ENCODE measurements around the gene CEP41. TPM values are rescaled to one million over a fixed set of nuclear protein-coding genes. Genes with fewer than 3 reads are reported as not detected.
A peak's percentile ranks its signal among the peaks of the same experiment; 100 is the strongest.

CEP41 gene
- total RNA-seq, 2 experiments from 2014 or later = 16.0 to 18.2 TPM

DNA sequence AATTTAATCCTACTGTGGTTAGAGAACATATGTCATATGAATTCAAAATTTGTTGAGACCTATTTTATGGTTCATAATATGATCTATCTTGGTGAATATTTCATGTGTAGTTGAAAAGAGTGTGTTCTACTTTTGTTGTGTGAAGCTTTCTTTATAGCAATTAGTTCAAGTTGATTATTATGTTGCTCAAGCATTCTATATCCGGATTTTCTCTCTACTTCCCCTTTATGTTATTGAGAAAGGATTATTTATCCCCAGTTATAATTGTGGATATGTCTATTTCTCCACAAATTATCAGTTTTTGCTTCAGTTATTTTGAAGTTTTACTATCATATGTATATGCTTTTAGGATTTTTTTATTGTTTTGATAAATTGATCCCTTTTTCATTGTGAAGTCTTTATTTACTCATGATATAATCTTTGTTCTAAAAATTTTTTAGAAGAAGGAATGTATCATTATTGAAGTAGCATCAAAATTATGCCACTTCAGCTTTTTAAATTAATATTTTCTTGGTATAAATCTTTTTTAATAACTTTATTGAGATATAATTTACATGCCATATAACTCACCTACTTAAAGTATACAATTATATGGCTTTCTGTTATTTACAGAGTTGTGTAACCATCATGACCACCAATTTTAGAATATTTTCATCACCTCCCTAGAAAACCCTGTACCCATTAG lies 39.0 kb upstream of the CEP41 start:
- H3K36me3 Mint-ChIP-seq (ENCODE audit: low read depth) = no peaks in the 10 kb centered on the region
- H3K4me1 Mint-ChIP-seq (ENCODE audit: low read depth) = no peaks in the 10 kb centered on the region
- H3K4me3 Mint-ChIP-seq = no peak overlapping the region
- intact Hi-C loops (cut with micrococcal nuclease) = no loop called here
- CTCF ChIA-PET = no interaction called here
- H3K27me3 Mint-ChIP-seq (ENCODE audit: low read depth) = no peaks in the 10 kb centered on the region
- DNase-seq = no peak
- no peaks in the 10 kb centered on the region for H3K9me3 Mint-ChIP-seq
- no peak overlapping the region for H3K27ac Mint-ChIP-seq

DNA sequence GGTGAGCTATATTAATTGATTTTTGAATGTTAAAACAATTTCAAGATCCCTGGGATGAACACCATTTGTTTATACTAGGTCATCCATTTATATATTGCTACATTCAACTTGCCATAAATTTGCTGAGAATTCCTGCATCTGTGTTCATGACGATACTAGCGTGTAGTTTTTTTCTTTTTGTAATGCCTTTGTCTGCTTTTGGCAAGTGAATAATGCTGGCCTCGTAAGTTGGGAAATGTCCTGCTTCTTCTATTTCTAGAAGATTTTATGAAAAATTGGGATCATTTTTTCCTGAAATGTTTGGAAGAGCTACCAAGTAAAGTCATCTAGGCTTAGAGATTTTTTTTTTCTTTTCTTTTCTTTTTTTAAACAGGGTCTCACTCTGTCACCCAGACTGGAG lies 38.2 kb upstream of the CEP41 start:
- CTCF ChIA-PET = no interaction called here
- Mint-ChIP-seq H3K27ac (no peak overlapping the region), H3K4me3 (no peak overlapping the region), H3K9me3 (no peaks in the 10 kb centered on the region), H3K36me3 (ENCODE audit: low read depth) (no peaks in the 10 kb centered on the region), H3K27me3 (ENCODE audit: low read depth) (no peaks in the 10 kb centered on the region), H3K4me1 (ENCODE audit: low read depth) (no peaks in the 10 kb centered on the region)
- intact Hi-C loops (cut with micrococcal nuclease) = no loop called here
- no peak for DNase-seq

DNA sequence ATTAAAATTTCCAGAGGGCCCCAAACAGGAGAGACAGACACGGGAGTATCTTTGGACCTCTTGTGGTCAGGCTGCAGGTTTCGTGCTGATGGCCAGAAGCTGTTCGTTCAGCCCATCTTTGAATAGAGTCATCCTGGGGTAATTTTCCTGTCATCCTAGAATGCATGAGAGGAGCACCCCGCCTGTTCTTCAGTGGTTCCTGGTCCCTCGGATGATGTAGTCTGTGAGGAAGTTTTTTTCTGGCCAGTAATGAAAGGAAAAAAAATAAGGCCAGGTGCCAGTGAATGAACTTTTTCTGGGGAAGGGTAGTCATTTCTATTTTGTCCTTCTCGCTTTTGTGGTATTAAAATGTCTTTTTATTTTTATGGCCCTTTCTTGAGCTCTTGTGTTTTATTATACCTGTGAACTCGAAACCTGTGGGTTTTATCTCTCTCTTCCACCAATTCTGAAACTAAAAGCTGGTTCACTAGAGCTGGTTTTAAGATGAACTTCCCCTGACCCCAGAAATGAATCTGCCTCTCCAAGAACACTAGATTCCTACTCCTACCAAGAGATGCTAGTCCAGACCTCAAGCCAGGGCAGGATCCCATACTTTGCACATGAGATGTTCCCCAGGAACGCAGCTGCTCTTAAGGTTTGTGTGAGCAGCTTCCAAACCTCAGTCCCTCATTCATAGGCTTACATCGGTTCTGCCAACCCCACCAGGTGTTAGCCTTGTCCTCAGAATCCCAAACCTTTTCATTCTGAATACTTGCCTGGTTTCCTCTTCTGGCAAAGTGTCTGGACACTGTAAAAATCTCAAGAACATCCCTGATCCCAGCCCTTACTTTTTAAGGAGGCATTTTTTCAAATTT lies 35.7 kb upstream of the CEP41 start:
- Mint-ChIP-seq H3K4me3 (no peak overlapping the region), H3K27me3 (ENCODE audit: low read depth) (no peaks in the 10 kb centered on the region), H3K27ac (no peak overlapping the region), H3K36me3 (ENCODE audit: low read depth) (no peaks in the 10 kb centered on the region), H3K9me3 (no peaks in the 10 kb centered on the region), H3K4me1 (ENCODE audit: low read depth) (no peaks in the 10 kb centered on the region)
- CTCF ChIA-PET = interaction anchor here (0.6 to 2.6 kb wide), 4 partner anchors 11 to 1032 kb away, joined by 3 to 8 read pairs (median 3); no protein-coding TSS in a partner anchor
- intact Hi-C loops (cut with micrococcal nuclease) = no loop called here
- DNase-seq = no peak

DNA sequence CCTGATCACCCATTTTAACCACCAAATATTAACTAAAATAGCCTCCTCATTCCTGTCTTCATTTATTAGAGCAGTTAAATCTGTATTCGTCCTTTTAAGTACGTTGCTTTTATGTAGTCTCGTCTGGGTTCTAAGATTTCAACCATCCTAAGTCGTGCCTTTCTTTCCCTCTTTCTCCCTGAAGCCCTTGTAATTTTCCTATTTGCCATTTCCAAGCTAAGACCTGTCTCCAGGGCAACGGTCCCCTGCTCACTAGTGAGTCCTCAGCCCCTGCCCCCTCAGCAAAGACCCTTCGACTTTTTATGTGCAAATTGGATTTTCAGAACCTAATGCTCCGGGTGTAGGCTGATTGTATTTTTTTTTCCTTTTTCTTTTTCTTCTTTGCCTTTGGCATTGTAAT lies 35.0 kb upstream of the CEP41 start:
- Mint-ChIP-seq H3K27ac (no peak overlapping the region), H3K4me3 (no peak overlapping the region), H3K27me3 (ENCODE audit: low read depth) (no peaks in the 10 kb centered on the region), H3K36me3 (ENCODE audit: low read depth) (no peaks in the 10 kb centered on the region), H3K9me3 (no peaks in the 10 kb centered on the region), H3K4me1 (ENCODE audit: low read depth) (no peaks in the 10 kb centered on the region)
- intact Hi-C loops (cut with micrococcal nuclease) = no loop called here
- no peak for DNase-seq
- CTCF ChIA-PET = interaction anchor here (2.6 kb wide), 1 partner anchor 11 kb away, joined by 8 read pairs; no protein-coding TSS in a partner anchor

DNA sequence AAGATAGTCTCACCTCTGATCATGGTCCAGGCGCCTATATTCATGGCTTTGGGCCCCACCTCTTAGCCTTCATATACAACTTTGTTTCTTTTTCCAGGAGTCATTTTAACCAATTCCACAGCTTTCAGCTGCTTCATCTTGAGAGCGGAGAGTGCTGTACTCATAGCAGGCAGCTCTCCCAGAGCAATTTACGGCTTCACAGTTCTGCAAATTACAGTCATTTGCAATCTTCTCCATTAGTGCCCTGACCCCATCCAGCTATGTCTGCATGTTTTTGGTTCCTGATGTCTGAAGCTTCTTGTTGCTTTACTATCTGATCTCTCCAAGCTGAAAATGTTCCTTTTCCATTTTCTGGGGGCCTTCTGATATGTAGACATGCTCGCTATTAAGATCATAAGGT lies 33.1 kb upstream of the CEP41 start:
- Mint-ChIP-seq H3K36me3 (ENCODE audit: low read depth) (no peaks in the 10 kb centered on the region), H3K9me3 (no peaks in the 10 kb centered on the region), H3K27ac (no peak overlapping the region), H3K27me3 (ENCODE audit: low read depth) (no peaks in the 10 kb centered on the region), H3K4me3 (no peak overlapping the region), H3K4me1 (ENCODE audit: low read depth) (no peaks in the 10 kb centered on the region)
- intact Hi-C loops (cut with micrococcal nuclease) = no loop called here
- CTCF ChIA-PET = interaction anchor here (0.6 kb wide), 1 partner anchor 231 kb away, joined by 3 read pairs; no protein-coding TSS in a partner anchor
- no peak for DNase-seq

DNA sequence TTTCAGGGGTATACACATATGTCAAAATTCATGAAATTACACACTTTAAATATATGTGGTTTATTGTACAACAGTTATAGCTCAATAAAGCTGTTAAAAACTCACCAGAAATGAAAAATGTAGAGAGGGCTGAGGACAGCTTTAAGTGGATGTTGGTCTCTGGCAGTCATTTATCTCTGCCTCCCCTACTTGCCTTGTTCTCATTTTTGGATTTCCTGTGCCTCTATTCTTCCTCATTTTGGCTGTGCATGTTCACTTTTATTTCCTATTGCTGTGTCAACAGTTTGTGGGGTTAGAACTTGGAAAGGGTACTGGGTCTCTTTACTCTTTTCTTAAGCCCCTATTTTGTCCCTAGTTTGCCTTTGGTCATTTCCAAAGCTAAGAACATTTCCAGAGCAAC lies 32.5 kb upstream of the CEP41 start:
- H3K27ac Mint-ChIP-seq = no peak overlapping the region
- DNase-seq = no peak
- H3K36me3 Mint-ChIP-seq (ENCODE audit: low read depth) = no peaks in the 10 kb centered on the region
- H3K27me3 Mint-ChIP-seq (ENCODE audit: low read depth) = no peaks in the 10 kb centered on the region
- CTCF ChIA-PET = no interaction called here
- H3K4me1 Mint-ChIP-seq (ENCODE audit: low read depth) = no peaks in the 10 kb centered on the region
- H3K4me3 Mint-ChIP-seq = no peak overlapping the region
- intact Hi-C loops (cut with micrococcal nuclease) = no loop called here
- no peaks in the 10 kb centered on the region for H3K9me3 Mint-ChIP-seq

DNA sequence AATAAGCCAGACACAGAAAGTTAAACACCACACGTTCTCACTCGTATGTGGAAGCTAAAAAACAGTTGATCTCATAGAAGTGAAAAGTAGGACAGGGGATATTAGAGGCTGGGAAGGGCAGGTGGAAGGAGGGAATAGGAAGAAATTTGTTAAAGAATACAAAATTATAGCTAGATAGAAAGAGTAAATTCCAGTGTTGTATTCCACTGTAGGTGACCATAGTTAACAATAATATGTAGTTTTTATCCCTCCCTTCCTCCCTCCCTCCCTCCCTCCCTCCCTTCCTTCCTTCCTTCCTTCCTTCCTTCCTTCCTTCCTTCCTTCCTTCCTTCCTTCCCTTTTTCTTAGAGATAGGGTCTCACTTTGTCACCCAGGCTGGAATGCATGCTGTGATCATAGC lies 31.2 kb upstream of the CEP41 start:
- no peak for DNase-seq
- CTCF ChIA-PET = no interaction called here
- no peaks in the 10 kb centered on the region for H3K36me3 Mint-ChIP-seq (ENCODE audit: low read depth)
- H3K4me1 Mint-ChIP-seq (ENCODE audit: low read depth) = no peaks in the 10 kb centered on the region
- H3K27me3 Mint-ChIP-seq (ENCODE audit: low read depth) = no peaks in the 10 kb centered on the region
- no peak overlapping the region for H3K4me3 Mint-ChIP-seq
- intact Hi-C loops (cut with micrococcal nuclease) = no loop called here
- H3K9me3 Mint-ChIP-seq = no peaks in the 10 kb centered on the region
- H3K27ac Mint-ChIP-seq = no peak overlapping the region

DNA sequence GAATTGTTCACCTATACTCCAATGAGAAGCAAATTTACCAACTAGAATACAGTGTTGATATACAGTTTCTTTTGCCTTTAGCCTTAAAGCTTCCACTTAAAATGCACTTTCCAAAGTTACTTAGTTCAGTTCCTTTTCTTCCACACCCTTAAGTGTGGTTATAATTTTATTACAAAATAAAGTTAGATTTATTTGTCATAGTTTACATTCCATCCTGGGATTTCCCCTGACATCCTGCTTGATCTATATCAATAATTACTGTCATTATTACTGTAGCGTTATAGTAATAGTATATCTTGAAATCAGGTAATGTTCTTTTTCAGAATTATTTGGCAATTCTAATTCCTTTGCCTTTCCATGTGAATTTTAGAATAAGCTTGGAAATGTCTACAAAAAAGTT lies 27.8 kb upstream of the CEP41 start:
- Mint-ChIP-seq H3K36me3 (ENCODE audit: low read depth) (no peaks in the 10 kb centered on the region), H3K4me1 (ENCODE audit: low read depth) (no peaks in the 10 kb centered on the region), H3K27ac (no peak overlapping the region), H3K27me3 (ENCODE audit: low read depth) (no peaks in the 10 kb centered on the region), H3K9me3 (no peaks in the 10 kb centered on the region), H3K4me3 (no peak overlapping the region)
- CTCF ChIA-PET = no interaction called here
- intact Hi-C loops (cut with micrococcal nuclease) = no loop called here
- DNase-seq = no peak

DNA sequence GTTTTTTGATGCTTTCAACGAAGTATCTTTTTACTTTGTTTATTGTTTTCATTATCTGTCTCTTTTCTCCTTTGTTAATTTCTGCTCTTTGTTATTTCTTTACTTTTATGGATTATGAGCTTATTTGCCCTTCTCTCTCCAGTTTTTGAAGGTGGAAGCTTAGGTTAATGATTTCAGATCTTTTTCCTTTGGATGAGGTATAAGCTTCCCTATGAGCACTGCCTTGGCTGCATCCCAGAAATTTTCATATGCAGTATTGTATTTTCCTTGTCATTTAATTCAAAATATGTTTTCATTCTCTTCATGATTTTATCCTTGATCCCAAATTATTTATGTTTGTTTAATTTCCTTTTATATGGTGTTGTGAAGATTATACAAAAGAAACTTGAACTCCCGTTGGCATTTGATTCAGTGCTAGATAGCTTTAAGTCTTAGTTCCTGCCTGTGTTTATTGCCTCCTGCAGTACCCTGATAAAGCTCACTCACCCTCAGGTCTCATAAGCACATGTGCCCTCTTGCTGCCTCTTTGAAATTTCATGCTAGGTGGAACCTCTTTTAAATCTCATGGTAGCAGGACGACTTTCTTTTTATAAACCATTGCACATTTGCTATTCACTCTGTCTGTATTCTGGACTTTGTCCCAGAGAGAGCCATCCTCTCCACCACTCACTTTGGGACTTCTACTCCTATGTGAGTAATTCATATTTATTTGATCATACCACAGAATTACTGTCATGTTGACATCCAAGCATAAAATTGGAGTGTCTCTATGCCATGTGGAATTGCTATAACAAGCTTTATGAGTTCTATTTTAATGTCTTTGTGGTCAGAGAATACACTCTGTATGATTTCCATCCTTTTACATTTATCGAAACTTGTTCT lies 23.0 kb upstream of the CEP41 start:
- CTCF ChIA-PET = no interaction called here
- no peak for DNase-seq
- Mint-ChIP-seq H3K27ac (no peak overlapping the region), H3K27me3 (ENCODE audit: low read depth) (no peaks in the 10 kb centered on the region), H3K36me3 (ENCODE audit: low read depth) (peaks cover 3% of the 10 kb centered on the region), H3K9me3 (peaks cover 12% of the 10 kb centered on the region), H3K4me3 (no peak overlapping the region), H3K4me1 (ENCODE audit: low read depth) (peaks cover 2% of the 10 kb centered on the region)
- intact Hi-C loops (cut with micrococcal nuclease) = no loop called here

DNA sequence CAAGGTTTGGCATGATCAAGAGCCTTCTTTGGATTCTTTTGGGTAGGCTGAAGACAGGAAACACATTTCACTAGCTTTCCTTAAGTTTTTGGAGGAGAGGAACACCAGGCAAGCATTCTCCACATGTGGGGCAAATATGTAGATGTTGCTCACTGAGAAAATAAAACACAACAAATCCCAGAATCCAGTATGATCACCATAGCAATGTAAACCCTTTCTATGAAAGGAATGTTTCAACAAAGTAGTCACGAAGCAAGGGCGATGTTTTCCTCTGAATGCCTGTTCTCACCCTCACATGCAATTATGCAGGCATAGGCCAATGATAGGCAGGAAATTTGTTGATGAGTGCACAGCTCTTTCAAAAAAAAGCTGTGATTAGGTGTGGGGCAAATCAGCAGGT lies 20.5 kb upstream of the CEP41 start:
- CTCF ChIA-PET = no interaction called here
- no peak overlapping the region for H3K27ac Mint-ChIP-seq
- H3K4me3 Mint-ChIP-seq = no peak overlapping the region
- H3K4me1 Mint-ChIP-seq (ENCODE audit: low read depth) = peaks cover 9% of the 10 kb centered on the region
- H3K36me3 Mint-ChIP-seq (ENCODE audit: low read depth) = peaks cover 3% of the 10 kb centered on the region
- no peak for DNase-seq
- H3K9me3 Mint-ChIP-seq = peaks cover 14% of the 10 kb centered on the region
- intact Hi-C loops (cut with micrococcal nuclease) = no loop called here
- no peaks in the 10 kb centered on the region for H3K27me3 Mint-ChIP-seq (ENCODE audit: low read depth)

DNA sequence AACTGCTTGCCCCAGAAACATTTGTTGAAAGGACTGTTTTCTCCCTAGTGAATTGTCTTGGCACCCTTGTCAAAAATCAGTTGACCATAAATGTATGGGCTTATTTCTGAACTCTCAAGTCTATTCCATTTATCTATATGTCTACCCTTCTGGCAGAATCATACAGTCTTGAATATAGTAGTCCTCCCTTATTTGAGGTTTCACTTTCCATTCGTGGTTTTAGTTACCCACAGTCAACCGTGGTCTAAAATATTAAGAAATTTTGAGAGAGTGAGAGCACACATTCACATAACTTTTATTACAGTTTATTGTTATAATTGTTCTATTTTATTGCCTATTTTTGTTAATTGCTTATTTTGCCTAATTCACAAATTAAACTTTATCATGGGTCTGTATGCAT lies 17.4 kb upstream of the CEP41 start:
- Mint-ChIP-seq H3K27me3 (ENCODE audit: low read depth) (no peaks in the 10 kb centered on the region), H3K9me3 (peaks cover 14% of the 10 kb centered on the region), H3K36me3 (ENCODE audit: low read depth) (peaks cover 3% of the 10 kb centered on the region), H3K4me1 (ENCODE audit: low read depth) (peaks cover 12% of the 10 kb centered on the region), H3K4me3 (peak overlapping the region; percentile 5), H3K27ac (no peak overlapping the region)
- DNase-seq = no peak
- CTCF ChIA-PET = no interaction called here
- intact Hi-C loops (cut with micrococcal nuclease) = no loop called here

DNA sequence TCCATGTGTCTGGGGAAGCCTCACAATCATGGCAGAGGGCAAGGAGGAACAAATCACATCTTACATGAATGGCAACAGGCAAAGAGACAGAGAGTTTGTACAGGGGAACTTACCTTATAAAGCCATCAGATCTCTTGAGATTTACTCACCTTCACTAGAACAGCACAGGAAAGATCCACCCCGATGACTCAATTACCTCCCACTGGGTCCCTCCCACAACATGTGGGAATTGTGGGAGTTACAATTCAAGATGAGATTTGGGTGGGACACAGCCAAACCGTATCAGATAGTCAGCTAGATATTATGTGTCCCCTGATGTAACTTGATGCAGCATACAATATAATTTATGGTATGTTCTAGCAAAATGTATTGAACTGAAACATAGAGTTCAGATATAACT lies 14.1 kb upstream of the CEP41 start:
- H3K4me1 Mint-ChIP-seq (ENCODE audit: low read depth) = peaks cover 12% of the 10 kb centered on the region
- DNase-seq = no peak
- H3K9me3 Mint-ChIP-seq = peaks cover 13% of the 10 kb centered on the region
- H3K27me3 Mint-ChIP-seq (ENCODE audit: low read depth) = no peaks in the 10 kb centered on the region
- no peak overlapping the region for H3K4me3 Mint-ChIP-seq
- intact Hi-C loops (cut with micrococcal nuclease) = no loop called here
- H3K36me3 Mint-ChIP-seq (ENCODE audit: low read depth) = peaks cover 3% of the 10 kb centered on the region
- H3K27ac Mint-ChIP-seq = no peak overlapping the region
- CTCF ChIA-PET = no interaction called here
